Heart left ventricle (tissue), 11 donors: ENCODE measurements around the gene RBM7. TPM values are rescaled to one million over a fixed set of nuclear protein-coding genes. Genes with fewer than 3 reads are reported as not detected.

Experiments
- polyA plus RNA-seq, 2 donors: library from polyadenylated mRNA; stranded (reverse); fragments of 200-250 nt; gene quantifications; one replicate each; pipeline ENCODE4 v1.2.3, GENCODE V29; 2013
- total RNA-seq, 9 donors: library from RNA; depleted of rRNA in 2 of 9; stranded (reverse); fragments of >200 nt in 2 of 9; fragmentation: NEBNext Ultra II Directional in 3 of 9; extraction: Animal tissue kit (Norgen Biotek cat#: 25700) in 3 of 9; gene quantifications; one replicate each; pipeline versions ENCODE4 v1.1.0 to v1.2.4, GENCODE V29; 2016 to 2023
- donor health status: ischemic (EF 13 %, LVEDD 7.1; RV severe dilation, severe dysfunction).
- donor health status: healthy with polysubstance abuse.
- donor health status: DM: no; HTN: yes; CAD: no.
- donor health status: DM: no; HTN: no; CAD: no.
- donor health status: ischemic (EF 25% LVEDD 5.7; RV mildly dilated, moderate dysfunction).
- donor health status: healthy.
- donor health status: DM: yes; HTN: yes; CAD: no.
- donor health status: PGD.
- donor health status: nonischemic (EF 23%, LVEDD 6.1; RV moderate dilation, normal function).

The RBM7 gene
- total and polyA plus RNA-seq, 11 donors: 2.7 to 28.7 (median 20.5) TPM

Other genes starting within 250 kb of the RBM7 start
- 100 to 1,000 TPM in 1 of 9 donors, 10 to 100 TPM in 8; 12.4 to 146 (median 27.4) TPM for gene NNMT, start 104.3 kb upstream of the RBM7 start, total RNA-seq
- gene NNMT, start 104.3 kb upstream of the RBM7 start, polyA plus RNA-seq: 10 to 100 TPM; 27.9 to 76.3 TPM
- 10 to 100 TPM in 4 of 9 donors, 1 to 10 TPM in 5; 5.1 to 13.4 (median 8.6) TPM for gene C11orf71, start 155 bp upstream of the RBM7 start, total RNA-seq
- 1 to 10 TPM; 2.3 to 9.9 TPM for gene C11orf71, start 155 bp upstream of the RBM7 start, polyA plus RNA-seq
- 100 to 1,000 TPM; 158 to 235 (median 195) TPM for gene REXO2, start 38.8 kb downstream of the RBM7 start, total RNA-seq
- 100 to 1,000 TPM; 136 to 153 TPM for gene REXO2, start 38.8 kb downstream of the RBM7 start, polyA plus RNA-seq
- gene NXPE1, start 159.2 kb downstream of the RBM7 start, total RNA-seq: 1 to 10 TPM in 1 of 9 donors, not detected in 8; 1.0 TPM
- gene NXPE1, start 159.2 kb downstream of the RBM7 start, polyA plus RNA-seq: under 1 TPM in 1 of 2 donors, not detected in 1; 0.08 TPM
- not detected for gene NXPE4, start 195.1 kb downstream of the RBM7 start, total RNA-seq
- not detected for gene NXPE4, start 195.1 kb downstream of the RBM7 start, polyA plus RNA-seq